GM12878 (cell line): ENCODE measurements around the gene TMPRSS9. TPM values are rescaled to one million over a fixed set of nuclear protein-coding genes. Genes with fewer than 3 reads are reported as not detected.
A peak's percentile ranks its signal among the peaks of the same experiment; 100 is the strongest.

ENCODE experiments used
- BCLAF1 ChIP-seq: fragments of 450-650 bp; IDR thresholded peaks from 2 replicates; pipeline ENCODE4 v1.6.1; 2017; ENCODE audit warnings: antibody characterized with exemption, mild to moderate bottlenecking, moderate library complexity
- CTCF ChIP-seq, 3 experiments: IDR thresholded peaks in 2 of 3; conservative IDR thresholded peaks in 1 of 3; 2 replicates each; pipeline ENCODE4 v1.5.1; 2011; ENCODE audit warnings: low read depth in 3 of 3, low read length in 3 of 3, mild to moderate bottlenecking in 3 of 3, control low read depth in 2 of 3, moderate library complexity in 2 of 3, inconsistent platforms in 1 of 3, mixed read lengths in 1 of 3; ENCODE audit not compliant: control insufficient read depth in 2 of 3, insufficient read depth in 1 of 3; ENCODE audit errors: extremely low read depth in 1 of 3
- ESRRA ChIP-seq: IDR thresholded peaks from 2 replicates; pipeline ENCODE4 v1.6.1; 2012; ENCODE audit warnings: mild to moderate bottlenecking, low read length, improper control_type of control experiment
- HCFC1 ChIP-seq: fragments of 150-350 bp; IDR thresholded peaks from 2 replicates; pipeline ENCODE4 v1.6.1; 2014; ENCODE audit warnings: low read length
- NFYB ChIP-seq: IDR thresholded peaks from 2 replicates; pipeline ENCODE4 v1.6.1; 2011; ENCODE audit warnings: low read depth, mild to moderate bottlenecking, low read length, improper control_type of control experiment, moderate library complexity; ENCODE audit not compliant: insufficient read depth
- PBX3 ChIP-seq: IDR thresholded peaks from 2 replicates; pipeline ENCODE4 v1.6.1; 2011; ENCODE audit warnings: mild to moderate bottlenecking, low read depth, low read length, moderate library complexity; ENCODE audit not compliant: insufficient replicate concordance
- PKNOX1 ChIP-seq: fragments of 450-650 bp; IDR thresholded peaks from 2 replicates; pipeline ENCODE4 v1.6.1; 2016; ENCODE audit warnings: mild to moderate bottlenecking
- RAD21 ChIP-seq: IDR thresholded peaks from 2 replicates; pipeline ENCODE4 v1.6.1; 2011; ENCODE audit warnings: mild to moderate bottlenecking, low read depth, low read length, moderate library complexity; ENCODE audit not compliant: insufficient read depth
- ZBTB4 ChIP-seq: fragments of 450-650 bp; formaldehyde crosslinking; IDR thresholded peaks from 2 replicates; pipeline ENCODE4 v1.4.0; 2022; ENCODE audit warnings: mild to moderate bottlenecking, moderate library complexity
- ZNF217 ChIP-seq: fragments of 450-650 bp; IDR thresholded peaks from 2 replicates; pipeline ENCODE4 v1.6.1; 2017; ENCODE audit warnings: antibody characterized with exemption, mild to moderate bottlenecking
- ZSCAN29 ChIP-seq: fragments of 450-650 bp; IDR thresholded peaks from 2 replicates; pipeline ENCODE4 v1.6.1; 2017; ENCODE audit warnings: mild to moderate bottlenecking, moderate library complexity
- polyA plus RNA-seq, 11 experiments: library from polyadenylated mRNA; depleted of rRNA in 4 of 11; unstranded in 6 of 11; stranded (reverse) in 5 of 11; fragments of >200 nt; fragmentation: Nextera tagmentation in 4 of 11; fragmentation: Illumina TruSeq in 1 of 11; extraction: Ambion mirVana in 4 of 11; extraction: Trizol in 1 of 11; gene quantifications; 1 replicate in 1 of 11; 2 replicates in 10 of 11; pipeline versions ENCODE4 v1.2.1 to v1.2.3, GENCODE V29; 2011 to 2016; ENCODE audit warnings: inconsistent platforms in 2 of 11, missing spikeins in 2 of 11, low read depth in 1 of 11
- total RNA-seq, 4 experiments: library from RNA; depleted of rRNA in 3 of 4; stranded (reverse); fragments of >200 nt in 3 of 4; fragmentation: Illumina TruSeq in 1 of 4; extraction: Trizol in 1 of 4; gene quantifications; 2 replicates each; pipeline versions ENCODE4 v1.2.1 to v1.2.3, GENCODE V29; 2013 to 2021

Gene TMPRSS9
- total and polyA plus RNA-seq, 10 of the 15 experiments (the other 5 are each of a cell fraction or from before 2014, with no cell fraction given) = 0.24 TPM; not detected in 9

GRCh38 chr19:2427429-2428320 is 67.6 kb downstream of the TMPRSS9 start, which contains the start of gene TIMM13 (continued):
- no peak for TF ChIP-seq BCLAF1
- TF ChIP-seq PBX3 = peak; percentile 10
- peak; percentile 97 for TF ChIP-seq ESRRA
- TF ChIP-seq ZNF217 = no peak
- no peak for TF ChIP-seq NFYB
- TF ChIP-seq CTCF (IDR thresholded peaks at IDR 0.05 in 2 of 3, conservative IDR thresholded peaks at IDR 0.05 in 1 of 3; ENCODE audit: control insufficient read depth in 2 of 3, extremely low read depth in 1 of 3, insufficient read depth in 1 of 3, low read depth in 3 of 3, low read length in 3 of 3) = no peak
- peak; percentile 90 for TF ChIP-seq ZBTB4 (CRISPR knock-in tag)
- no peak for TF ChIP-seq PKNOX1
- no peak for TF ChIP-seq RAD21
- no peak for TF ChIP-seq ZSCAN29
- TF ChIP-seq HCFC1 = peak; percentile 92
